ENCODE data around the gene NIT2. TPM values are rescaled to one million over a fixed set of nuclear protein-coding genes. Genes with fewer than 3 reads are reported as not detected.
"Not testable (repeated sequence)": the region's sequence is repeated elsewhere in the genome, so short reads cannot be mapped to it uniquely, and the experiment has no call there.

Gene NIT2
- total RNA-seq, 1 donor from 2014 or later = 41.5 TPM

DNA sequence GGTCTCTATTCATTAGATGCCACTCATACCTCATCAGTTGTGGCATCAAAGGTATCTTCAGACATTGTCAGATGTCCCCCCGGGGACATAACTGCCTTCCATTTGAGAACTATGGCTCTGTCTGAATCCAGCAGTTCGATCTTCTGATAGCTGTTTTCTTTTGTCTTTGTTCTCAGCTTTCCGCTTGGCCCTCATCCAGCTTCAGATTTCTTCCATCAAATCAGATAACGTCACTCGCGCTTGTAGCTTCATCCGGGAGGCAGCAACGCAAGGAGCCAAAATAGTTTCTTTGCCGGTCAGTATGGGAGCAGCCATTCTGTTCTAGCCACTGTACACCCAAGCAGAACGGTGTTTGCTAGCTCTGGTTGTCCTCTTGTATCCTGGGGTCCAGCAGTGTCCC lies 4.4 kb downstream of the NIT2 start:
- no peak overlapping the region for H3K4me3 Mint-ChIP-seq
- no peak overlapping the region for H3K27ac Mint-ChIP-seq (ENCODE audit: unreplicated experiment)
- H3K4me1 Mint-ChIP-seq = peaks cover 19% of the 10 kb centered on the region
- no peak for DNase-seq (ENCODE audit: low read depth, low spot score)
- H3K27me3 Mint-ChIP-seq (ENCODE audit: low read depth) = no peaks in the 10 kb centered on the region
- H3K36me3 Mint-ChIP-seq (ENCODE audit: low read depth) = peaks cover 11% of the 10 kb centered on the region
- TF ChIP-seq, protein P1, sequence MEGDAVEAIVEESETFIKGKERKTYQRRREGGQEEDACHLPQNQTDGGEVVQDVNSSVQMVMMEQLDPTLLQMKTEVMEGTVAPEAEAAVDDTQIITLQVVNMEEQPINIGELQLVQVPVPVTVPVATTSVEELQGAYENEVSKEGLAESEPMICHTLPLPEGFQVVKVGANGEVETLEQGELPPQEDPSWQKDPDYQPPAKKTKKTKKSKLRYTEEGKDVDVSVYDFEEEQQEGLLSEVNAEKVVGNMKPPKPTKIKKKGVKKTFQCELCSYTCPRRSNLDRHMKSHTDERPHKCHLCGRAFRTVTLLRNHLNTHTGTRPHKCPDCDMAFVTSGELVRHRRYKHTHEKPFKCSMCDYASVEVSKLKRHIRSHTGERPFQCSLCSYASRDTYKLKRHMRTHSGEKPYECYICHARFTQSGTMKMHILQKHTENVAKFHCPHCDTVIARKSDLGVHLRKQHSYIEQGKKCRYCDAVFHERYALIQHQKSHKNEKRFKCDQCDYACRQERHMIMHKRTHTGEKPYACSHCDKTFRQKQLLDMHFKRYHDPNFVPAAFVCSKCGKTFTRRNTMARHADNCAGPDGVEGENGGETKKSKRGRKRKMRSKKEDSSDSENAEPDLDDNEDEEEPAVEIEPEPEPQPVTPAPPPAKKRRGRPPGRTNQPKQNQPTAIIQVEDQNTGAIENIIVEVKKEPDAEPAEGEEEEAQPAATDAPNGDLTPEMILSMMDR (conservative IDR thresholded peaks at IDR 0.05) = no peak
- H3K9me3 Mint-ChIP-seq = no peaks in the 10 kb centered on the region

DNA sequence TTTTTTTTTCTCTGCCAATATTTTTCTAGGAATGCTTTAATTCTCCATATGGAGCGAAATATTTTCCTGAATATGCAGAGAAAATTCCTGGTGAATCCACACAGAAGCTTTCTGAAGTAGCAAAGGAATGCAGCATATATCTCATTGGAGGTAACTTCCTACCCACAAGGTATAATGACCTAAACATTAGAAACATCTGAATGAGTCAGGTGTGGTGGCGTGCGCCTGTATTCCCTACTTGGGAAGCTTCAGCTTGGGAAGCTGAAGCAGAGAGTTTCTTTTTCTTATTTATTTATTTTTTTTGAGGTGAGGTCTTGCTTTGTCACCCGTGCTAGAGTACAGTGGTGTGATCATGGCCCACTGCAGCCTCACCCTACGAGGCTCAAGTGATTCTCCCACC lies 5.2 kb downstream of the NIT2 start:
- Mint-ChIP-seq H3K27me3 (ENCODE audit: low read depth) (no peaks in the 10 kb centered on the region), H3K4me3 (no peak overlapping the region), H3K4me1 (peaks cover 14% of the 10 kb centered on the region), H3K27ac (ENCODE audit: unreplicated experiment) (no peak overlapping the region), H3K36me3 (ENCODE audit: low read depth) (peaks cover 15% of the 10 kb centered on the region), H3K9me3 (no peaks in the 10 kb centered on the region)
- no peak for DNase-seq (ENCODE audit: low read depth, low spot score)
- TF ChIP-seq, protein P1 (conservative IDR thresholded peaks at IDR 0.05) = no peak

DNA sequence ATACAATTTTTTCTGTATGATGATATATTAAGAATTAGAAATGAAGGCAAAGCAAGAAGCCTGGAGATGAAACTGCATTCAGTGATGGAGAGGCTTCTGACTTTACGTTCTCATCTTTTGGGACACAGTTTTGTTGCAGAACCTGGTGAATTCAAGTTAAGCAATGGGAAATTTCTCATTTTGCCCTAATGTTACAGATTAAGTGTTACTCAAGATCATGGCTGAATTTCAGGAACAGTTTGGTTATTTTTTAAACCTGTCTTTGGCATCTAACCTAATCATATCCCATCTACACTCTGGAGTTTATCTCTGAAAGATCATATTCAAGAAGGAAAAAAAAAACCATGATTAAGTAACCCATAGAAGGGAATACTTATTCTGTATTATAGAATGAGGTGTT lies 6.0 kb downstream of the NIT2 start:
- no peak overlapping the region for H3K4me3 Mint-ChIP-seq
- H3K27ac Mint-ChIP-seq (ENCODE audit: unreplicated experiment) = no peak overlapping the region
- peaks cover 8% of the 10 kb centered on the region for H3K4me1 Mint-ChIP-seq
- no peaks in the 10 kb centered on the region for H3K9me3 Mint-ChIP-seq
- TF ChIP-seq, protein P1 (conservative IDR thresholded peaks at IDR 0.05) = no peak
- DNase-seq (ENCODE audit: low read depth, low spot score) = no peak
- H3K27me3 Mint-ChIP-seq (ENCODE audit: low read depth) = no peaks in the 10 kb centered on the region
- H3K36me3 Mint-ChIP-seq (ENCODE audit: low read depth) = peaks cover 17% of the 10 kb centered on the region

DNA sequence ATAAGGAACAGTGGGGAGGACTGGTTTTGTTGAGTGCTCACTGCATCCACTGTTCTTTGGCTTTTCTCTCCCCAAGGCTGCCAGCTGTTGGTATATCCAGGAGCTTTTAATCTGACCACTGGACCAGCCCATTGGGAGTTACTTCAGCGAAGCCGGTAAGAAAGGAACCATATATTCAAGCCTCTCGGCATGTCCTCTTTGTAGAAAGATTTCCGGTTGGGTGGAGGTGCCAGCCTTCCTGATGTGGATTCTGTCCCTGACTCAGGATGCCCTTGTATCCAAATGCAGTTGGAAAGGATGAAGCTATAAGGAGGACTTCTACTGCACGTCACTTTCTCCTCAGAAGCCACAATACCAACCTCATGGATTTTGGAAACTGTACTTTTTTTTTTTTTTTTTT lies 14.2 kb downstream of the NIT2 start:
- Mint-ChIP-seq H3K36me3 (ENCODE audit: low read depth) (peaks cover 41% of the 10 kb centered on the region), H3K27ac (ENCODE audit: unreplicated experiment) (no peak overlapping the region), H3K9me3 (peaks cover 3% of the 10 kb centered on the region), H3K4me3 (no peak overlapping the region), H3K4me1 (no peaks in the 10 kb centered on the region), H3K27me3 (ENCODE audit: low read depth) (no peaks in the 10 kb centered on the region)
- TF ChIP-seq, protein P1 (conservative IDR thresholded peaks at IDR 0.05) = no peak
- no peak for DNase-seq (ENCODE audit: low read depth, low spot score)

DNA sequence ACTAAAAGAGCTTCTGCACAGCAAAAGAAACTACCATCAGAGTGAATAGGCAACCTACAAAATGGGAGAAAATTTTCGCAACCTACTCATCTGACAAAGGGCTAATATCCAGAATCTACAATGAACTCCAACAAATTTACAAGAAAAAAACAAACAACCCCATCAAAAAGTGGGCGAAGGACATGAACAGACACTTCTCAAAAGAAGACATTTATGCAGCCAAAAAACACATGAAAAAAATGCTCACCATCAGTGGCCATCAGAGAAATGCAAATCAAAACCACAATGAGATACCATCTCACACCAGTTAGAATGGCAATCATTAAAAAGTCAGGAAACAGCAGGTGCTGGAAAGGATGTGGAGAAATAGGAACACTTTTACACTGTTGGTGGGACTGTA lies 17.2 kb downstream of the NIT2 start:
- peaks cover 30% of the 10 kb centered on the region for H3K36me3 Mint-ChIP-seq (ENCODE audit: low read depth)

DNA sequence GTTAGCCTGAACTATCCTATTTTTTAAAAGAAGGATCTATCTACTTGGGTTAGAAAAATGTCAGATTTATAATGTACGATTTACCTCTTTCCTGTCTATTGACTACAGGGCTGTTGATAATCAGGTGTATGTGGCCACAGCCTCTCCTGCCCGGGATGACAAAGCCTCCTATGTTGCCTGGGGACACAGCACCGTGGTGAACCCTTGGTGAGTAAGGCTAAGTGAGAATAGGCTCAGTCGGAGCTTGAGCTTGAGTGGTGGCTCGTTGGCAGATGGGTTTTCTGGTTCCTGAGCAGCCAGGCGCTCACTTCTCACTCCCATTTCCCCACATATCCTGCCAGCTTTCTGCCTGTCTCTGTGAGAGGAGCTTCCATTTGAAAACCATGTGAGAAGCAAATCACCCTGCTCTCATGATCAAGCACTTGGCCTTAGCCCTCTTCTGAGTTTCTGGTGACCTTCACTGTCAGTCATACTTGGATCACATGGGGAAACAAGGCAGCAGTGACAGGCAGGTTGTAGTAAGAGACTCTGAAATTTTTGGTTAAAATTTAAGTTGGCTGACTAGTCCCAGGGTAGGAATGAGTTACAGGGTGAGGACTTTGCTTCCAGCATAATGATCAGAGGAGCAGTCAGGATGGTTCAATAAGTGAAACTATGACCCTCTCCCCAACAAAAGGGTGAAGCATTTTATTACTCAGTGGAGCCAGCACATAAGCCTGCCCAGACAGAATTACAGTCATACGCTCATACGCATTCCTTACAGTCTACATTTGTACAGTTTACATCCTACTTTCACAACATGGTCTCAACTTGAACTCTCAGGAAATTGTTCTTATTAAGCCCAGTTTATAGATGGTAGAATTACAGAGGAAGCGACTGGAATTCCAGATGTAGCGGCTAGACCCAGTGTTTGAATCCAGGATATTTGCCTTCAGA lies 18.0 kb downstream of the NIT2 start:
- Mint-ChIP-seq H3K4me3 (no peak overlapping the region), H3K9me3 (peaks cover 3% of the 10 kb centered on the region), H3K36me3 (ENCODE audit: low read depth) (peaks cover 30% of the 10 kb centered on the region), H3K27ac (ENCODE audit: unreplicated experiment) (no peak overlapping the region), H3K4me1 (no peaks in the 10 kb centered on the region), H3K27me3 (ENCODE audit: low read depth) (no peaks in the 10 kb centered on the region)
- DNase-seq (ENCODE audit: low read depth, low spot score) = no peak
- TF ChIP-seq, protein P1 (conservative IDR thresholded peaks at IDR 0.05) = no peak

More for the DNA sequence above, 17.2 kb downstream of the NIT2 start:
- not testable (repeated sequence) for DNase-seq (ENCODE audit: low read depth, low spot score); H3K27me3 Mint-ChIP-seq (ENCODE audit: low read depth); H3K4me3 Mint-ChIP-seq; H3K27ac Mint-ChIP-seq (ENCODE audit: unreplicated experiment); H3K4me1 Mint-ChIP-seq; H3K9me3 Mint-ChIP-seq

Measured in neural crest cell (in vitro differentiated cells).